GM18867 (cell line): ENCODE results near the gene RAPGEF5.

ENCODE experiments used
- ATAC-seq: cut with Tn5 transposase; IDR thresholded peaks from one replicate; pipeline ENCODE4 v1.9.1; 2021; ENCODE audit warnings: mild to moderate bottlenecking, moderate library complexity; ENCODE audit not compliant: unreplicated experiment

Gene RAPGEF5

GRCh38 chr7:22269963-22270362, 87.0 kb downstream of the RAPGEF5 start:
- ATAC-seq: no peak

DNA sequence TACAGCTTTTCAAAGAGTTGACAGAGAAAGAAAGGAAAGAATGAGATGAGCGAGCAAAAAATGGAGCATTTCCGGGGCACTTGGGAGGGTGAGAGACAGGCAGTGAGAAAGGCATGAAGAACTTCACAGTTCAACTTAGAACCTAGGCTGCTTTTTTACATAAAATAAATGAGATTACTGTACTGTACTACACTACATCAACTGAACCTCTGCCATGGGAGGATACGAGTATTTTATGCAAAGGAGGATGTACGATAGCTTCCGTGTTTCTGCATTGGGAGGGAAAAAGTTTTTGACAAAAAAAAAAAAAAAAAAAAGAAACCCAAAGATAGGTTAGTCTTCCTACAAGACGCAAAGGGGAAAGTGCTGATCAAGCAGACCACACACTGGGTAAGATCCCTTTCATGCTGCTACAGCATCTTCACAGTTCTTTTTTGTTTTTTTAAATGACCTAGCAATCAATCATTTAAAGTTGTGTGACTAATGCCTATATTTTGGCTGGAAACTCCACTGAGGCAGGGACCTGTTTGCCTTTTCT, 88.0 kb downstream of the RAPGEF5 start:
- peak; percentile 57 for ATAC-seq

GRCh38 chr7:22267930-22268615, 88.9 kb downstream of the RAPGEF5 start:
- no peak for ATAC-seq

- ATAC-seq: no peak
These were observed 94.4 kb downstream of the RAPGEF5 start for GRCh38 chr7:22262538-22262937.

- ATAC-seq: no peak
These were observed 100.3 kb downstream of the RAPGEF5 start for GRCh38 chr7:22256541-22257096.

- no peak for ATAC-seq
These were observed 101.1 kb downstream of the RAPGEF5 start for GRCh38 chr7:22255834-22256233.

- ATAC-seq: no peak
These were observed 101.6 kb downstream of the RAPGEF5 start for GRCh38 chr7:22255342-22255741.

DNA sequence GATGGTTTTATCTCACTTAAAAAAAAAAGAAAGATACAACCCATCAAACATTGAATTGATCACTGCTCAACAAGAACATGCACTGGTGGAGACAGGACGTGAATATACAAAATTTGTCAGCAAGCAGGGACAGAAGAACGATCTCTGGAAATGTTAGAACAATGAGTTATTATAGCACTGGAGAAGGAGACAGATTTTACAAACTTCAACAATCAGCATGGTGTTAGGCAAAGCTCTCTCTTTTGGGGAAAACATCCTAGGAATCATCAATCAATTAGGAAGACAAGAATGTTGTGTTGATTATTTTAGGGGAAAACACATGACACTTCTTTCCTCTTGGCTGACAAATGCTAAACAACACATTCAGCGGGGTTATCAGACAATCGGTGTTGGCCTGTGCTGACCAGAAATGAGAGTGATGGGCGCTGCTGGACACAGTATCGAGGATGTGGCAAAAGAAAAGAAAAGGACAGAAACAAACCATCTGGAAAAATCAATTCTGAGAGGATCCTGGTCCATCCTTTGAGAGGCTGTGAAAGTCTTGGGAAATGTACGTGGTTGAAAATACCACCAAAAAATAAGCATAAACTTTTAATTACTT, 103.9 kb downstream of the RAPGEF5 start:
- no peak for ATAC-seq

DNA sequence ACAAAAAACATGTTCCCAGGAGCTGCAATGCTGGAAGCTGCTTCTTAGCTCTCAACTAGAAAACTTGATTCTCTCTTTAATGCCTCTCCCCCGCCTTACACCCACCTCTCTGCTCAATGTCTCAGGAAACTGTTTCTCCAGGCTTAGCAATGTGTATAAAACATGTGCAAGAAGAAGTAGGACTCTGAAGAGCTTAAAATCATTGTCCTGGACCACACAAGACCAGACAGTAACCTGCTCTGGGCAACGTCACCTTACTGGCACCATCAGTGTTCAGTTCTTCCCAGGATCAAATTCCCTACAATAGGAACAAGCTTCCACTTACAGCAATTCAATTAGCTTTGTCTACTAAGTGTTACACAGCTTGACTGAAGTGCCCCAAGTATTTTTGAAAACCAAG, 104.9 kb downstream of the RAPGEF5 start:
- ATAC-seq: no peak

GRCh38 chr7:22251281-22251680, 105.7 kb downstream of the RAPGEF5 start:
- no peak for ATAC-seq

DNA sequence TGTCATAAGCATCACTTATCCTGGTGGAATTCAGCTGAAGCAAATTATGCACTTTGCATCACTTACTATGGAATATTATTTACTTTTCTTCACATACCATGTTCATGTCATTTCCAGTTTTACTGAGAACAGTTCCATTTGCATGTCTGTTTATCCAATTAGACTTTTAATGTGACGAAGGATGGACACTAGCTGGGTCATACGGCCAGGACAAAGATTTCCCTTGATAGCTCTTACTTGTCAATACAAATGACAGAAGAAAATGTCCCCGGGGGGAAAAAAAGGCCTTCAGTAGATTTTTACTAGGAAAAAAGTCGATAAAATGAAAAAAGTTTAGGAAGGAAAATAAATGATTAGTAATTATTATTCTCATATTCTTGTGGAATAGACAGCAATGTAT, 106.6 kb downstream of the RAPGEF5 start:
- ATAC-seq: no peak

GRCh38 chr7:22248111-22248809, 108.7 kb downstream of the RAPGEF5 start:
- ATAC-seq: no peak

DNA sequence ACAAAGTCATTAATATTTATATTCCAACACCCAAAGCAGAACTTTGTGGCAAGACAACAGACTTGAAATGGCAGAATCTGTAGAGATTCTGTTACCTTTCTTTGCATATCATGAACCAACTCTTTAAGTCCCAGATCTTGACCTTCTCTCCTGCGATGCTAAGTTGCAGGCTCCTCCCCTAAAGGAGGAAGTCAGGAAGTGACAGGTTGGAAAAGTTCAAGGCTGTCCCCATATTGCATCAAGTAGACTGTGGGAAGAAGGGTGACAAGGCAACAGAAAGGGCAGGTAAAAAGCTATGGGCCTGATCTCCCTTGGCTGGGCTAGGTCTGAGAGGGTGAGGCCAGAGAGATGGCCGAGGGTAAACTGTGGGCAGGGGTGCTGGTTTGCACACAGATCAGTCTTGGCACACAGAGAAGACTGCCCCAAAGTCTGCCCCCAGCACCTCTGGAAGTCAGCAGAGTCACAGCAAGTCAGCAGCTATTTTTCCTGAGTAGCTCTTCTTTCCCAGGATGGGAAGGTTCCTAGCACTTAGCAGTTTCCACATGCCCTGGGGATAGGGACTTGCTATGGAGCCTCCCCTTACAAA, 115.1 kb downstream of the RAPGEF5 start:
- ATAC-seq: no peak

- ATAC-seq: no peak
These were observed 115.9 kb downstream of the RAPGEF5 start for GRCh38 chr7:22240904-22241571.

DNA sequence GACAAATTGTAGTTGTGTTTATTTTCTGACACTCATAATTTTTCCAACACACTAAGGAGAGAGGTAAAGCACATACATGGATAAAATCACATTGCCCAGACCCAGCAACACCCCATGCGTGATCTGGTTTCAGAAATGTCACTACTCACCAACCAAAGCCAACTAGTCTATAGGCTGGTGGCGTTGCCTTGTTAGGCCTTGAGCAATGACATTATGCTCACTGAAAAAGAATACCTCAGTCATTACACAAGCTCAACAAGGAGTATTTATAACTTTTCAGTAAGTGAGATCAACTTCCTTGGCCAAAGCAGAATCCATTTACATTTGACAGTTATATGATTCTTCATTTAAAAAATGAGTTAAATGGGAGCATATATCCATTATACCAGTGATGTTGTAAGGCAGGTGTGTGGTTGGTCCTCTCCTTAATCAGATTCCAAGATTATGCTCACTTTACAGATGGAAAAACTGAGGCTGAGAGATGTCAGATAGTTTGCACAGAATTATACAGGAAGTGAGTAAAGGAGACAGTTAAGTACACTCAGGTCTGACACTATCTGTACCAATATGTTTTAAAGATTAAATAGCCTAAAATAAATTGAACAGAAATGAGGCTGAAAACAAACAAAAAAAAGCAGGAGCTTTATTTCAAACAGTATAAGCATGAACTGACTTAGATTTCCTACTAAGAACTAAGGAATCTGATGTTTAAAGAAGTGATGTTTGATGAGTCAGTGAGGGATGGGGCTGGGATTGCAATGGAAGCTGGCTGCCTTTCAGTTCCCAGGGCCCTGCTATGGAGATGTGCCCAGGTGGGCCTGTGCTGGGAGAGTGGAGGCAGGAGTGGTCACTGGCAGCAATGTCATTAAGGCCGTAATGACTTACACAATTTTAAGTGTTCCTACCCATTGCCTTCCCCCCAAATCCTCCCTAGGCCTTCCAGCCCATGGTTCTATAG, 118.3 kb downstream of the RAPGEF5 start:
- ATAC-seq: no peak

- no peak for ATAC-seq
These were observed 121.8 kb downstream of the RAPGEF5 start for GRCh38 chr7:22235134-22235533.

DNA sequence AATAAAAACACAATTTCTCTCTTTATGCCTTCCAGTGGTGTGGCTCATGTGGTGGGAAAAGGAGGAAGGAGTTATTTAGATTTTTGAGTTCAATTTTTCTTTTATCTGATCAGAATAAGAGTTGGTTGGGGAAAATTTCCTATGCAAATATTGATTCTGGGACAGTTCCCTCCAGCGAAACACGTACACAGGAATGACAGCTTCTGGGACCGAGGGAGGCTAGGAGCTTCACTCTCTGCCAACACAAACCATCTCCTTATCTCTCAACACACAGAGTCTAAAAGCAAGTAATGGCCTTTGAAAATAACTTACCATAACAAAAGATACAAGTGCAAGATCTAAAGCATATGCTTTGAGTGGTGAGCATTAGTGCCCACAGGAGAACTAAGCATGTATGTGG, 122.7 kb downstream of the RAPGEF5 start:
- no peak for ATAC-seq

- no peak for ATAC-seq
These were observed 125.1 kb downstream of the RAPGEF5 start for GRCh38 chr7:22231806-22232205.

GRCh38 chr7:22231141-22231540, 125.8 kb downstream of the RAPGEF5 start:
- no peak for ATAC-seq

DNA sequence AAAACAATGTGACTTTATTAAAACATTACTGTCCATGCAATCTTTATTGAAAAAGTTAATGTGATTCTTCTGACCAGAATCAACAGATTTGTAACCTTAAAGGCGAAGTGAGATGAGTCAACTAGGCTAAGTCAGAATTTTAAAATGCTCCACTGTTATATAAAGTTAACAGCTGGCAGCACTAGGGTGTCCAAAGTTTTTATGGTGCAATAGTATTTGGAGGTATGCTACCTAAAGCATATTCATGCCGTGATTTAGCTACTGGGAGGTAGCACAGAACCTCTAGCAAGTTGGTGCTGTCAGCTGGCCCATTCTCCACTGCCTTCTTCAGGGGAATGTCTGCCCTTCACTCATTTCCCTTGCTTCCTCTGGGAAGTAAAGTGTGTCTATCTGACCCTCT, 126.7 kb downstream of the RAPGEF5 start:
- no peak for ATAC-seq
